Choroid plexus epithelial cell (primary cell): ENCODE data around the gene SCGB1A1.

Source experiments
- DNase-seq: peaks from one replicate; pipeline ENCODE4 v3.0.0-alpha.2; 2010; ENCODE audit warnings: low read depth
- H3K4me3 ChIP-seq: 2 replicates; pipeline ENCODE4 v1.5.1; 2011; ENCODE audit warnings: low read depth, mild to moderate bottlenecking, control low read depth, low read length, moderate library complexity
- TF ChIP-seq, protein P1 (sequence below): conservative IDR thresholded peaks from 2 replicates; pipeline ENCODE4 v1.5.1; 2011; ENCODE audit warnings: low read depth, mild to moderate bottlenecking, control low read depth, inconsistent platforms, low read length, moderate library complexity

SCGB1A1 gene

DNA sequence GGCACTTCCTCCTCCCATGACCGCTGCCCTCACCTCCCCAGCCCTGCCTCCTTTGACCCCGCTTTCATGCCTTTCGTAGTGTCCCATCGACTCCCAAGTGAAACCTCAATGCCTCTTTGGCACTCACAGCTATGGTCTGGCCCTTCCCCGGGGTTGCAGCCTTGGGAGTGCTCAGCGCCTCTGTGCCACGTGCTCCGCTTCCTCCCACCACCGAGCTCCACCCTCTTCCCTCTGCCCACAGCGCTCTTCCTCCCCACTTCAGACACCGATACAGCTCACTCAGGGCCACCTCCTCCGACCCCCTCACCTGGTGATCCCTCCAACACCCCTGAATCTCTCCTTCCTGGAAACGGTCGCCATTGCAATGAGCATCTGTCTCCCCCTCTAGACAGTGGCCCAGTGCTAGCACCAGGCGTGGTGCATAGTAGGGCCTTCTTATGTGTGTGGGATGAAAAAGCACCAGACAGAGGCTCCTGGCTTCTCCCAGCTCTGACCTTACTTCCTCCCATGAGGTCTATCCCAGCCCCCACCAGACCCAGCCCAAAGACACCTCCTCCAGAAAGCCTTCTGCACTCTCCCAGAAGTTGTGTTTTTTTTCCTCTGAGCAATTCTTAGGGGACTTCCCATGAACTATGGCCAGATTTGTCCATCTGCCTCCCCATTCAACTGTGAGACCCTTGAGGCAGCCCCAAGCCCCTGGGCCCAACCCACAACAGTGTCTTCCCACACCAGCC is 16.4 kb upstream of the SCGB1A1 start:
- no peak overlapping the region for H3K4me3 ChIP-seq
- DNase-seq, result no peak

DNA sequence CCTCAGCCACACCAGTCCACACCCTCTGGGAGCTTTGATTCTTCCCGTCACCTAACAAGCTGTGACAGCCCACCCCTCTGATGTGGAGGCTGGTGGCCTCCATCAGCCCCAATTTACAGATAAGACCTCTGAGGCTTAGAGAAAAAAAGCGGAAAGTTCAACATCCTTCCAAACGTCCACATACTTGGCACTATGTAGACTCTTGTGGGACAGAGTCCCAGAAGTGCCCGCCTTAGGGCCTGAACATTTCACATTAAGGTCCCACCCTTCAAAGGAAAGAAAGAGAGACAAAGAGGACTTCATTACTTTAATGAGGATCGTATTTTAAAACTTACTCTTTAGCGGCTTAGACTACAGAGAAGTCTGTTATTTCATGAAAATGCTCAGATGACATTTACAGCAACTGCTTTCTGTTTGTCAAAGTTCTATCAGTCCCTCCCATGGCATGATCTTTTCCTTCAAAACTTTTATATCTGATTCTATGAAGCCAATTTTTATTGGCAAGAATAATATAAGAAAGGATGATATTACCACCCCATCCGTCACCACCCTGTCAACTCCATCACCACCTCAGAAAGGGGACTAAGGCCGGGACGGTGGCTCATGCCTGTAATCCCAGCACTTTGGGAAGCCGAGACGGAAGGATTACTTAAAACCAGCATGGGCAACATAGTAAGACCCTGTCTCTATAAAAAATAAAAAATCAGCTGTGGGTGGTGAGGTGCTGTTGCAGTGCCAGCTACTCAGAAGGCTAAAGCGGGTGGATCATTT is 15.7 kb upstream of the SCGB1A1 start:
- H3K4me3 ChIP-seq, result no peak overlapping the region
- no peak for DNase-seq
- TF ChIP-seq, protein P1, sequence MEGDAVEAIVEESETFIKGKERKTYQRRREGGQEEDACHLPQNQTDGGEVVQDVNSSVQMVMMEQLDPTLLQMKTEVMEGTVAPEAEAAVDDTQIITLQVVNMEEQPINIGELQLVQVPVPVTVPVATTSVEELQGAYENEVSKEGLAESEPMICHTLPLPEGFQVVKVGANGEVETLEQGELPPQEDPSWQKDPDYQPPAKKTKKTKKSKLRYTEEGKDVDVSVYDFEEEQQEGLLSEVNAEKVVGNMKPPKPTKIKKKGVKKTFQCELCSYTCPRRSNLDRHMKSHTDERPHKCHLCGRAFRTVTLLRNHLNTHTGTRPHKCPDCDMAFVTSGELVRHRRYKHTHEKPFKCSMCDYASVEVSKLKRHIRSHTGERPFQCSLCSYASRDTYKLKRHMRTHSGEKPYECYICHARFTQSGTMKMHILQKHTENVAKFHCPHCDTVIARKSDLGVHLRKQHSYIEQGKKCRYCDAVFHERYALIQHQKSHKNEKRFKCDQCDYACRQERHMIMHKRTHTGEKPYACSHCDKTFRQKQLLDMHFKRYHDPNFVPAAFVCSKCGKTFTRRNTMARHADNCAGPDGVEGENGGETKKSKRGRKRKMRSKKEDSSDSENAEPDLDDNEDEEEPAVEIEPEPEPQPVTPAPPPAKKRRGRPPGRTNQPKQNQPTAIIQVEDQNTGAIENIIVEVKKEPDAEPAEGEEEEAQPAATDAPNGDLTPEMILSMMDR, result no peak

More for the DNA sequence above, 16.4 kb upstream of the SCGB1A1 start:
- TF ChIP-seq, protein P1, result no peak

DNA sequence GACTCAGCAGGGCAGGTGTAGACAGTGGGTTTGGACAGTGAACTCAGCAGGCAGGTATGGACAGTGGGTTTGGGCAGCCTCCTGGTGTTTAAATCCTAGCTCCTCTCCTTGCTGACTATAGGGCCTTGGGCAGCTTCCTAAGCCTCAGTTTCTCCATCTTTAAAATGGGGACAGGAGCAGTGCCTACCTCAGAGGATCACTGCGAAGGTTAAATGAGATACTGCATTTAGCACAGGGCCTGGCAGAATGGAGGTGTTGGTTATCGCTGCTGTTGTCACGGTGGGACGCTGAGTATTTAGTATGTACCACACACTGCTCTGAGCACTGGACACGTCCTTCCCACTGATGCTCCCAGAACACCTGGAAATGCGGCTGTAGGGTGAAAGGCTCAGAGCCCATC is 14.4 kb upstream of the SCGB1A1 start:
- TF ChIP-seq, protein P1, result no peak
- no peak overlapping the region for H3K4me3 ChIP-seq
- no peak for DNase-seq

DNA sequence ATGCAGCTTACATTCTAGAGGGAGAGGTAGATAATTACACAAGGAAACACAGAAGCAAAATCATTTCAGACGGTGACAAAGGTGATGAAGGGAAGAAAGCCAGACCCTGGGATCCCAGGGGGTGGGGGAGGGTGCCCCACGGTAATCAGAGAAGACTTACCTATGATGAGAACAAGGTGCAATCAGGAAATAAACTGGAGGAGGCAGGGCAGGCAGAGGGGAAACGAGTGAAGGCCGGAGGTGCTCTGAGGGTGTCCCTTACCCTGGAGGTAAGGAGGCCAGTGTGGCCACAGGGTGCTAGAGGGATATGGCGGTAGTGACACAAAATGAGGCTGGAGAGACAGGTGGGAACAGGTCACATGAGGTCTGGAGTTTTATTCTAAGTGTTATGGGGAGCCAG is 13.9 kb upstream of the SCGB1A1 start:
- no peak for DNase-seq
- TF ChIP-seq, protein P1, result no peak
- no peak overlapping the region for H3K4me3 ChIP-seq

DNA sequence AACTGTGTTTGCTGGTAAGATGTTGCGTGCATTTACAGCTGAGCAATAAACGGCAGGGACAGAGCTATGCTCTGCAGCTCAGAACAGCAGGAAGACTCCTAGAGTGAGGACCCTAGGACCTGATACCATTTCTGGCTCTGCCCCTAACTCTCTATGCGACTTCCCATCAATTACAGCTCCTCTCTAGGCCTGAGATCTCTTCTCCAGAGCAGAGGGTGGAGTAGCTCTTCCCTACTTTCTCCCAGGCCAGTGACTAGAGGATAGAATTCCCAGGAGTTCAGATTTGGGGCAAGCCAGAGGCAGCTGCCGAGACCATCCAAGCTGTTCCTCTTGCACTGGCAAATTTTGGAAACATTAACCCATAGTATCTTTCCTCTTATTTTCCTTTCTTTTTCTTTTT is 12.8 kb upstream of the SCGB1A1 start:
- no peak for DNase-seq
- H3K4me3 ChIP-seq, result no peak overlapping the region
- TF ChIP-seq, protein P1, result no peak

DNA sequence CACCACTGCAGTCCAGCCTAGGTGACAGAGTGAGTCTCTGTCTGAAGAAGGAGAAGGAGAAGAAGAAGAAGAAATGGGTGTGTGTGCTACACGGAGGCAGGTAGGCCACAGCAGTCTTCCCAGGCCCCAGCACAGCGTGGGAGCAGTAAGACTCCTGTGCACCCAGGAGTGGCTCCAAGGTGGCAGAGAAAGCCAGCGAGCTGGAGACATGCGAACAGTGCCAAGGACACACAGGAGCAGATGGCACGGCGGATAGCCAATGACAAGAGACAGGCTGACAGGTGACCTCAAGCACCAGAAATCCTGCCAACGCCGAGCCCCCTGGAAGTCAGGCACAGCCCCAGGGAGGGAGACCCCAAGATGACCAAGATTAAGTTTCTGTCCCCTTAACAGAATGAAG is 9.0 kb upstream of the SCGB1A1 start:
- H3K4me3 ChIP-seq, result no peak overlapping the region
- TF ChIP-seq, protein P1, result no peak
- DNase-seq, result no peak
